HepG2 (cell line): Measurements from ENCODE around the gene RCC1. TPM values are rescaled to one million over a fixed set of nuclear protein-coding genes. Genes with fewer than 3 reads are reported as not detected.

Experiments used
- BCL6 ChIP-seq: IDR thresholded peaks from 2 replicates; pipeline ENCODE4 v1.6.1; 2016; ENCODE audit warnings: missing genetic modification reagents, missing compliant biosample characterization
- CREM ChIP-seq, 2 experiments: sonication (generic) in 1 of 2; formaldehyde crosslinking in 1 of 2; IDR thresholded peaks; 2 replicates each; pipeline versions ENCODE4 v1.4.0 to v1.6.1; 2016 to 2020; ENCODE audit warnings: antibody characterized with exemption in 1 of 2, mild to moderate bottlenecking in 1 of 2, missing genetic modification reagents in 1 of 2
- KDM3A ChIP-seq: IDR thresholded peaks from 2 replicates; pipeline ENCODE4 v1.6.1; 2018; ENCODE audit warnings: low read depth, missing compliant biosample characterization
- KLF13 ChIP-seq: sonication (generic); formaldehyde crosslinking; IDR thresholded peaks from 2 replicates; pipeline ENCODE4 v1.4.0; 2020; ENCODE audit warnings: mild to moderate bottlenecking, missing genetic modification reagents
- KLF16 ChIP-seq, 2 experiments: sonication (generic) in 1 of 2; formaldehyde crosslinking in 1 of 2; IDR thresholded peaks; 2 replicates each; pipeline versions ENCODE4 v1.6.1 to v1.8.0; 2016 to 2023; ENCODE audit warnings: missing genetic modification reagents in 2 of 2, missing compliant biosample characterization in 1 of 2
- NFATC3 ChIP-seq: sonication (generic); formaldehyde crosslinking; IDR thresholded peaks from 2 replicates; pipeline ENCODE4 v1.5.1; 2020; ENCODE audit warnings: mild to moderate bottlenecking, missing genetic modification reagents
- NR2F6 ChIP-seq, 2 experiments: IDR thresholded peaks; 2 replicates each; pipeline ENCODE4 v1.6.1; 2016; ENCODE audit warnings: antibody characterized with exemption in 1 of 2, mild to moderate bottlenecking in 1 of 2
- PPARG ChIP-seq: conservative IDR thresholded peaks from 2 replicates; pipeline ENCODE4 v1.6.1; 2016; ENCODE audit warnings: missing biosample characterization, missing genetic modification reagents
- RFX3 ChIP-seq: IDR thresholded peaks from 2 replicates; pipeline ENCODE4 v1.6.1; 2016; ENCODE audit warnings: missing biosample characterization, missing genetic modification reagents
- RNF219 ChIP-seq: sonication (generic); formaldehyde crosslinking; IDR thresholded peaks from 2 replicates; pipeline ENCODE4 v1.5.0; 2020; ENCODE audit warnings: mild to moderate bottlenecking, missing genetic modification reagents
- SP5 ChIP-seq: IDR thresholded peaks from 2 replicates; pipeline ENCODE4 v1.6.1; 2016; ENCODE audit warnings: low read depth, borderline replicate concordance
- TFDP1 ChIP-seq: IDR thresholded peaks from 2 replicates; pipeline ENCODE4 v1.6.1; 2016; ENCODE audit warnings: missing compliant biosample characterization, missing genetic modification reagents, borderline replicate concordance
- ZFYVE20 ChIP-seq: sonication (generic); formaldehyde crosslinking; IDR thresholded peaks from 2 replicates; pipeline ENCODE4 v1.8.0; 2023; ENCODE audit warnings: low read depth, mild to moderate bottlenecking, moderate library complexity, missing genetic modification reagents, borderline replicate concordance
- ZGPAT ChIP-seq: IDR thresholded peaks from 2 replicates; pipeline ENCODE4 v1.6.1; 2016; ENCODE audit warnings: mild to moderate bottlenecking
- ZNF142 ChIP-seq: sonication (generic); formaldehyde crosslinking; IDR thresholded peaks from 2 replicates; pipeline ENCODE4 v1.4.0; 2020; ENCODE audit warnings: missing genetic modification reagents
- ZNF329 ChIP-seq: sonication (generic); formaldehyde crosslinking; IDR thresholded peaks from 2 replicates; pipeline ENCODE4 v1.9.0; 2021; ENCODE audit warnings: low read depth, mild to moderate bottlenecking, missing genetic modification reagents
- ZNF337 ChIP-seq: sonication (generic); formaldehyde crosslinking; IDR thresholded peaks from 2 replicates; pipeline ENCODE4 v1.5.1; 2020; ENCODE audit warnings: missing genetic modification reagents, low read depth, mild to moderate bottlenecking, borderline replicate concordance
- ZNF629 ChIP-seq: sonication (generic); formaldehyde crosslinking; conservative IDR thresholded peaks from 2 replicates; pipeline ENCODE4 v1.5.0; 2020; ENCODE audit warnings: missing genetic modification reagents
- ZNF780A ChIP-seq: sonication (generic); formaldehyde crosslinking; IDR thresholded peaks from 2 replicates; pipeline ENCODE4 v1.8.0; 2022; ENCODE audit warnings: mild to moderate bottlenecking, missing genetic modification reagents, moderate library complexity
- ZNF850 ChIP-seq: sonication (generic); formaldehyde crosslinking; conservative IDR thresholded peaks from 2 replicates; pipeline ENCODE4 v1.9.0; 2021; ENCODE audit warnings: mild to moderate bottlenecking, missing genetic modification reagents
- polyA plus RNA-seq, 8 experiments: library from polyadenylated mRNA; depleted of rRNA in 3 of 8; stranded (reverse) in 7 of 8; unstranded in 1 of 8; fragments of >200 nt; fragmentation: Illumina TruSeq in 4 of 8; extraction: Trizol in 4 of 8; gene quantifications; 2 replicates each; pipeline versions ENCODE4 v1.2.1 to v1.2.3, GENCODE V29; 2011 to 2016; ENCODE audit warnings: low read depth in 4 of 8, missing spikeins in 1 of 8, mixed read lengths in 1 of 8; ENCODE audit not compliant: insufficient read depth in 1 of 8
- total RNA-seq, 5 experiments: library from RNA; depleted of rRNA; stranded (reverse); fragments of >200 nt; fragmentation: Illumina TruSeq; extraction: Trizol; gene quantifications; 2 replicates each; pipeline ENCODE4 v1.2.3, GENCODE V29; 2016; ENCODE audit warnings: low read depth in 1 of 5

RCC1 gene
- total and polyA plus RNA-seq, 2 of the 13 experiments (the other 11 are each of a cell fraction or from before 2014, with no cell fraction given), result 47.2 to 80.8 TPM

- TF ChIP-seq ZNF329 (CRISPR knock-in tag) (no peak), RFX3 (CRISPR knock-in tag) (no peak), ZNF142 (CRISPR knock-in tag) (no peak), ZNF850 (no peak), CREM (IDR thresholded peaks at IDR 0.05) (peak; percentile 86), CREM (CRISPR knock-in tag; IDR thresholded peaks at IDR 0.05) (no peak), ZNF337 (CRISPR knock-in tag) (no peak), SP5 (CRISPR knock-in tag) (no peak), RNF219 (CRISPR knock-in tag) (no peak), ZFYVE20 (CRISPR knock-in tag) (no peak), NFATC3 (0 out of 2 replicates have a peak, but pooled peaks have one; percentile 78), ZGPAT (CRISPR knock-in tag) (no peak), KLF13 (CRISPR knock-in tag) (no peak), BCL6 (0 out of 2 replicates have a peak, but pooled peaks have one; percentile 12), PPARG (no peak), NR2F6 (IDR thresholded peaks at IDR 0.05) (0 out of 2 replicates have a peak, but pooled peaks have one; percentile 14), NR2F6 (CRISPR knock-in tag; IDR thresholded peaks at IDR 0.05) (peak; percentile 31), ZNF629 (CRISPR knock-in tag) (peak; percentile 90), TFDP1 (CRISPR knock-in tag) (no peak), KDM3A (CRISPR knock-in tag) (no peak), ZNF780A (CRISPR knock-in tag) (no peak), KLF16 (CRISPR knock-in tag; IDR thresholded peaks at IDR 0.05) (peak in 1 of 2 experiments; percentile 58; a peak in 1 of 4 replicates)
These were observed 13.0 kb downstream of the RCC1 start (continued) for GRCh38 chr1:28518745-28519341.
